Measurements from ENCODE around the gene VSIR. TPM values are rescaled to one million over a fixed set of nuclear protein-coding genes. Genes with fewer than 3 reads are reported as not detected.

Gene VSIR
- total RNA-seq, 1 donor from 2014 or later, result 104 TPM

DNA sequence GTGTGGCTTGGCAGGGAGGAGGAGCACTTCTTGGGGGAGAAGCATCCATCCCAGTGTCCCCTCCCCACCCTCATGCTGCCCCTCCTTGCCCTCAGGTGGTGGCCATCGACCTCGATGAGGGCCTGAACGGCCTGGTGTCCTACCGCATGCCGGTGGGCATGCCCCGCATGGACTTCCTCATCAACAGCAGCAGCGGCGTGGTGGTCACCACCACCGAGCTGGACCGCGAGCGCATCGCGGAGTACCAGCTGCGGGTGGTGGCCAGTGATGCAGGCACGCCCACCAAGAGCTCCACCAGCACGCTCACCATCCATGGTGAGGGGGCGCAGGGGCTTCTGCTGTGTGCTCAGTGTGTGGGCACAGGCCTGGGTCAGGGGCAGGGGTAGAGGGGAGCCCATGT lies 68.5 kb downstream of the VSIR start:
- no peak overlapping the region for H3K27ac ChIP-seq (replicated peaks)
- H3K4me3 ChIP-seq, result no peak overlapping the region
- H3K36me3 ChIP-seq, result no peaks in the 10 kb centered on the region
- intact Hi-C loops (cut with micrococcal nuclease), result loop anchor here (5.0 to 10.0 kb wide), 2 partner anchors 323 to 380 kb away; no protein-coding TSS in a partner anchor
- DNase-seq, result no peak
- H3K4me1 ChIP-seq, result peaks cover 39% of the 10 kb centered on the region
- H3K9me3 ChIP-seq (replicated peaks), result no peaks in the 10 kb centered on the region
- TF ChIP-seq, protein P1, sequence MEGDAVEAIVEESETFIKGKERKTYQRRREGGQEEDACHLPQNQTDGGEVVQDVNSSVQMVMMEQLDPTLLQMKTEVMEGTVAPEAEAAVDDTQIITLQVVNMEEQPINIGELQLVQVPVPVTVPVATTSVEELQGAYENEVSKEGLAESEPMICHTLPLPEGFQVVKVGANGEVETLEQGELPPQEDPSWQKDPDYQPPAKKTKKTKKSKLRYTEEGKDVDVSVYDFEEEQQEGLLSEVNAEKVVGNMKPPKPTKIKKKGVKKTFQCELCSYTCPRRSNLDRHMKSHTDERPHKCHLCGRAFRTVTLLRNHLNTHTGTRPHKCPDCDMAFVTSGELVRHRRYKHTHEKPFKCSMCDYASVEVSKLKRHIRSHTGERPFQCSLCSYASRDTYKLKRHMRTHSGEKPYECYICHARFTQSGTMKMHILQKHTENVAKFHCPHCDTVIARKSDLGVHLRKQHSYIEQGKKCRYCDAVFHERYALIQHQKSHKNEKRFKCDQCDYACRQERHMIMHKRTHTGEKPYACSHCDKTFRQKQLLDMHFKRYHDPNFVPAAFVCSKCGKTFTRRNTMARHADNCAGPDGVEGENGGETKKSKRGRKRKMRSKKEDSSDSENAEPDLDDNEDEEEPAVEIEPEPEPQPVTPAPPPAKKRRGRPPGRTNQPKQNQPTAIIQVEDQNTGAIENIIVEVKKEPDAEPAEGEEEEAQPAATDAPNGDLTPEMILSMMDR (IDR thresholded peaks at IDR 0.05; ENCODE audit: borderline replicate concordance), result no peak
- H3K27me3 ChIP-seq (ENCODE audit: low read depth), result no peaks in the 10 kb centered on the region

- Histone ChIP-seq H3K9me3 (replicated peaks) (no peaks in the 10 kb centered on the region), H3K36me3 (no peaks in the 10 kb centered on the region), H3K27ac (replicated peaks) (no peak overlapping the region), H3K4me3 (no peak overlapping the region), H3K4me1 (peaks cover 36% of the 10 kb centered on the region), H3K27me3 (ENCODE audit: low read depth) (no peaks in the 10 kb centered on the region)
- intact Hi-C loops (cut with micrococcal nuclease), result loop anchor here (10.0 kb wide), 1 partner anchor 379 kb away; no protein-coding TSS in a partner anchor
- no peak for DNase-seq
- TF ChIP-seq, protein P1 (IDR thresholded peaks at IDR 0.05; ENCODE audit: borderline replicate concordance), result no peak
Observed at GRCh38 chr10:71703577-71703976, 69.7 kb downstream of the VSIR start.

DNA sequence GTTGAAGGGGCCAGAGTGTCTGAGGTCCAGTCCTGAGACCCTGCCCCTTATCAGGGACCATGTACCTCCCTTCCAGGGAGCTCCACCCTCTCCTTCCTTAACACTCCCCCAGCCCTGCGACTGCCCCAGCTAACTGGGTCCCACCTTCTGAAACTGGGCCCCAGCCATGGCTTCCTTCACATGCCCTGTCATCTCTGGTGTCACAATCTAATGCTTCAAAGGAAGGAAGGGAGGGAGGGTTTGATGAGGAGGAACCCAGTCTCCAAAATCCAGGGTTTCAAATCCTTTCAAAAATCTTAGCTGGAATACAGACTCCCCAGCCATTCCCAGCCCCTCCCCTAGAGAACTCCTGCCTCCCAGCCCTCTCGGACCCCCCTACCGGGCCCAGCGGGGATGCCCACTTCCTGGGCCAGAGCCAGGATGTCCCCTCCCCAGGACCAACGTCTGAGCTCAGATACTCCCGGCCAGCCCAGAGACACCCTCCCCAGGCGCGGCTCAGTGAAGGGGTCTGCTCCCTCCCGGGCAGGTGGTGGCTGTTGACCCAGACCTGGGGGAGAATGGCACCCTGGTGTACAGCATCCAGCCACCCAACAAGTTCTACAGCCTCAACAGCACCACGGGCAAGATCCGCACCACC lies 71.7 kb downstream of the VSIR start:
- H3K4me3 ChIP-seq, result no peak overlapping the region
- DNase-seq, result no peak
- peaks cover 33% of the 10 kb centered on the region for H3K4me1 ChIP-seq
- intact Hi-C loops (cut with micrococcal nuclease), result loop anchor here (10.0 kb wide), 1 partner anchor 377 kb away; no protein-coding TSS in a partner anchor
- no peaks in the 10 kb centered on the region for H3K9me3 ChIP-seq (replicated peaks)
- no peak overlapping the region for H3K27ac ChIP-seq (replicated peaks)
- no peaks in the 10 kb centered on the region for H3K27me3 ChIP-seq (ENCODE audit: low read depth)
- TF ChIP-seq, protein P1 (IDR thresholded peaks at IDR 0.05; ENCODE audit: borderline replicate concordance), result no peak
- no peaks in the 10 kb centered on the region for H3K36me3 ChIP-seq

GRCh38 chr10:71700731-71701368 lies 72.5 kb downstream of the VSIR start:
- no peak for DNase-seq
- no peaks in the 10 kb centered on the region for H3K9me3 ChIP-seq (replicated peaks)
- H3K27ac ChIP-seq (replicated peaks), result no peak overlapping the region
- H3K4me3 ChIP-seq, result no peak overlapping the region
- no peaks in the 10 kb centered on the region for H3K27me3 ChIP-seq (ENCODE audit: low read depth)
- TF ChIP-seq, protein P1 (IDR thresholded peaks at IDR 0.05; ENCODE audit: borderline replicate concordance), result no peak
- intact Hi-C loops (cut with micrococcal nuclease), result loop anchor here (10.0 kb wide), 1 partner anchor 376 kb away; no protein-coding TSS in a partner anchor
- H3K36me3 ChIP-seq, result no peaks in the 10 kb centered on the region
- peaks cover 39% of the 10 kb centered on the region for H3K4me1 ChIP-seq

GRCh38 chr10:71698737-71699136 lies 74.6 kb downstream of the VSIR start:
- DNase-seq, result no peak
- no peaks in the 10 kb centered on the region for H3K9me3 ChIP-seq (replicated peaks)
- H3K27ac ChIP-seq (replicated peaks), result no peak overlapping the region
- H3K36me3 ChIP-seq, result no peaks in the 10 kb centered on the region
- no peak overlapping the region for H3K4me3 ChIP-seq
- H3K27me3 ChIP-seq (ENCODE audit: low read depth), result no peaks in the 10 kb centered on the region
- intact Hi-C loops (cut with micrococcal nuclease), result no loop called here
- peaks cover 54% of the 10 kb centered on the region for H3K4me1 ChIP-seq
- TF ChIP-seq, protein P1 (IDR thresholded peaks at IDR 0.05; ENCODE audit: borderline replicate concordance), result no peak
